Fibroblast of lung (primary cell): ENCODE results near the gene SRP72. TPM values are rescaled to one million over a fixed set of nuclear protein-coding genes. Genes with fewer than 3 reads are reported as not detected.

Experiments
- DNase-seq, 2 donors: peaks; one replicate each; pipeline versions ENCODE4 v3.0.0 to v3.0.0-alpha.2; 2010; ENCODE audit warnings: low read depth in 2 of 2
- H2AFZ ChIP-seq: 2 replicates; pipeline ENCODE4 v1.5.1; 2012; ENCODE audit warnings: low read length, control low read depth, inconsistent platforms
- H3K27ac ChIP-seq: 2 replicates; pipeline ENCODE4 v1.5.1; 2011; ENCODE audit warnings: low read length, control low read depth; ENCODE audit not compliant: insufficient read depth
- H3K27me3 ChIP-seq: 2 replicates; pipeline ENCODE4 v1.5.1; 2011; ENCODE audit warnings: mild to moderate bottlenecking, low read length; ENCODE audit not compliant: control insufficient read depth, insufficient read depth
- H3K36me3 ChIP-seq: 2 replicates; pipeline ENCODE4 v1.5.1; 2011; ENCODE audit warnings: low read length; ENCODE audit not compliant: control insufficient read depth, insufficient read depth
- H3K4me1 ChIP-seq: 2 replicates; pipeline ENCODE4 v1.5.1; 2011; ENCODE audit warnings: low read length; ENCODE audit not compliant: control insufficient read depth, insufficient read depth; ENCODE audit errors: extremely low read depth
- H3K4me2 ChIP-seq: 2 replicates; pipeline ENCODE4 v1.5.1; 2011; ENCODE audit warnings: low read length, control low read depth; ENCODE audit not compliant: insufficient read depth; ENCODE audit errors: extremely low read depth
- H3K4me3 ChIP-seq, 4 experiments: fragments of 200-600 bp in 1 of 4; sonication (generic) in 1 of 4; replicated peaks in 1 of 4; 2 replicates each; pipeline ENCODE4 v1.5.1; 2011 to 2016; ENCODE audit warnings: low read length in 4 of 4, low read depth in 3 of 4, mild to moderate bottlenecking in 3 of 4, control low read depth in 2 of 4, inconsistent platforms in 1 of 4, mixed read lengths in 1 of 4; ENCODE audit not compliant: insufficient read depth in 1 of 4; ENCODE audit errors: control extremely low read depth in 1 of 4
- H3K79me2 ChIP-seq: 2 replicates; pipeline ENCODE4 v1.5.1; 2012; ENCODE audit warnings: mild to moderate bottlenecking, low read length, inconsistent platforms; ENCODE audit not compliant: control insufficient read depth, insufficient read depth
- H3K9ac ChIP-seq: 2 replicates; pipeline ENCODE4 v1.5.1; 2011; ENCODE audit warnings: mild to moderate bottlenecking, low read length, control low read depth; ENCODE audit not compliant: insufficient read depth
- H3K9me3 ChIP-seq: 2 replicates; pipeline ENCODE4 v1.5.1; 2012; ENCODE audit warnings: low read depth, low read length; ENCODE audit not compliant: control insufficient read depth, insufficient read depth
- H4K20me1 ChIP-seq: 2 replicates; pipeline ENCODE4 v1.5.1; 2011; ENCODE audit warnings: low read length; ENCODE audit not compliant: control insufficient read depth, insufficient read depth; ENCODE audit errors: extremely low read depth
- CTCF ChIP-seq, 2 donors: IDR thresholded peaks in 1 of 2; conservative IDR thresholded peaks in 1 of 2; 1 replicate in 1 of 2; 2 replicates in 1 of 2; pipeline ENCODE4 v1.5.1; 2011 to 2012; ENCODE audit warnings: low read length in 2 of 2, control low read depth in 1 of 2, inconsistent platforms in 1 of 2, low read depth in 1 of 2, mild to moderate bottlenecking in 1 of 2
- EZH2 ChIP-seq: IDR thresholded peaks from 2 replicates; pipeline ENCODE4 v1.5.1; 2012; ENCODE audit warnings: low read length, control low read depth, mild to moderate bottlenecking; ENCODE audit errors: missing control alignments
- polyA plus RNA-seq, 2 donors: library from polyadenylated mRNA; depleted of rRNA in 1 of 2; stranded (reverse) in 1 of 2; unstranded in 1 of 2; fragments of >200 nt; gene quantifications; 2 replicates each; pipeline ENCODE4 v1.2.1, GENCODE V29; 2011 to 2012; ENCODE audit warnings: missing spikeins in 1 of 2
- total RNA-seq: library from RNA; depleted of rRNA; stranded (reverse); fragments of >200 nt; gene quantifications from 2 replicates; pipeline ENCODE4 v1.2.1, GENCODE V29; 2014

Gene SRP72
- total and polyA plus RNA-seq, 2 donors (not counting 1 experiment from before 2014, with no cell fraction given): 72.3 to 181 TPM

GRCh38 chr4:56434599-56435139 lies 32.7 kb upstream of the SRP72 start:
- Histone ChIP-seq H3K79me2 (peaks cover 56% of the 10 kb centered on the region), H3K4me2 (peak overlapping the region; percentile 83), H3K27ac (peak overlapping the region; percentile 92), H3K9ac (peak overlapping the region; percentile 85), H4K20me1 (no peaks in the 10 kb centered on the region), H3K4me1 (no peaks in the 10 kb centered on the region), H3K27me3 (no peaks in the 10 kb centered on the region), H3K9me3 (no peaks in the 10 kb centered on the region), H3K4me3 (peak overlapping the region; percentile 68 to 96 (median 82)), H2AFZ (peak overlapping the region; percentile 71), H3K36me3 (no peaks in the 10 kb centered on the region)
- no peak for TF ChIP-seq EZH2
- TF ChIP-seq CTCF (conservative IDR thresholded peaks at IDR 0.05 in 1 of 2, IDR thresholded peaks at IDR 0.05 in 1 of 2; ENCODE audit: low read depth in 1 of 2, low read length in 2 of 2): no peak
- peak; percentile 54 to 74 for DNase-seq

- Histone ChIP-seq H3K9me3 (no peaks in the 10 kb centered on the region), H3K27ac (peak within 1 kb of the TSS; percentile 92), H4K20me1 (no peaks in the 10 kb centered on the region), H3K36me3 (no peaks in the 10 kb centered on the region), H3K4me3 (peak within 1 kb of the TSS; percentile 68 to 96 (median 82)), H3K79me2 (peaks cover 56% of the 10 kb centered on the region), H3K9ac (peak within 1 kb of the TSS; percentile 85), H3K4me1 (no peaks in the 10 kb centered on the region), H3K27me3 (no peaks in the 10 kb centered on the region), H3K4me2 (peak within 1 kb of the TSS; percentile 87), H2AFZ (peak within 1 kb of the TSS; percentile 76)
- peak; percentile 4 to 21 for TF ChIP-seq CTCF (conservative IDR thresholded peaks at IDR 0.05 in 1 of 2, IDR thresholded peaks at IDR 0.05 in 1 of 2; ENCODE audit: low read depth in 1 of 2, low read length in 2 of 2)
- no peak for TF ChIP-seq EZH2
- DNase-seq: peak; percentile 97 to 98
Measured at GRCh38 chr4:56435140-56435926, 32.1 kb upstream of the SRP72 start, which contains the start of gene PPAT. TSS of gene PPAT (minus strand) at chr4:56435615. CDS start at chr4:56435477, 138 bp downstream.

- H3K27me3 ChIP-seq: no peaks in the 10 kb centered on the region
- no peak for TF ChIP-seq CTCF (conservative IDR thresholded peaks at IDR 0.05 in 1 of 2, IDR thresholded peaks at IDR 0.05 in 1 of 2; ENCODE audit: low read depth in 1 of 2, low read length in 2 of 2)
- no peak overlapping the region for H3K4me2 ChIP-seq
- H3K79me2 ChIP-seq: peaks cover 51% of the 10 kb centered on the region
- H3K9ac ChIP-seq: no peak overlapping the region
- no peak overlapping the region for H2AFZ ChIP-seq
- H4K20me1 ChIP-seq: no peaks in the 10 kb centered on the region
- no peak overlapping the region for H3K4me3 ChIP-seq
- H3K4me1 ChIP-seq: no peaks in the 10 kb centered on the region
- H3K36me3 ChIP-seq: no peaks in the 10 kb centered on the region
- peak; percentile 39 to 59 for DNase-seq
- H3K9me3 ChIP-seq: no peaks in the 10 kb centered on the region
- no peak overlapping the region for H3K27ac ChIP-seq
Measured at GRCh38 chr4:56438766-56439165, 28.7 kb upstream of the SRP72 start.
